Epithelial cell of proximal tubule (primary cell): Measurements from ENCODE around the gene TBC1D1. TPM values are rescaled to one million over a fixed set of nuclear protein-coding genes. Genes with fewer than 3 reads are reported as not detected.

Experiments
- DNase-seq: peaks from one replicate; pipeline ENCODE4 v3.0.0-alpha.2; 2011; ENCODE audit warnings: low read depth
- H3K4me3 ChIP-seq: 2 replicates; pipeline ENCODE4 v1.5.1; 2011; ENCODE audit warnings: low read depth, mild to moderate bottlenecking, low read length
- CTCF ChIP-seq: conservative IDR thresholded peaks from 2 replicates; pipeline ENCODE4 v1.5.1; 2012; ENCODE audit warnings: low read depth, mild to moderate bottlenecking, low read length
- total RNA-seq: library from RNA; depleted of rRNA; stranded (reverse); fragments of >200 nt; gene quantifications from 2 replicates; pipeline ENCODE4 v1.2.3, GENCODE V29; 2015

Gene TBC1D1
- total RNA-seq, 1 donor from 2014 or later = 157 TPM

- no peak overlapping the region for H3K4me3 ChIP-seq
- no peak for DNase-seq
- TF ChIP-seq CTCF = no peak
These were observed 120.8 kb downstream of the TBC1D1 start for GRCh38 chr4:38011511-38012162.

- H3K4me3 ChIP-seq = no peak overlapping the region
- TF ChIP-seq CTCF = no peak
- no peak for DNase-seq
These were observed 122.8 kb downstream of the TBC1D1 start for GRCh38 chr4:38013461-38014366.

- no peak for TF ChIP-seq CTCF
- no peak for DNase-seq
- H3K4me3 ChIP-seq = no peak overlapping the region
These were observed 123.6 kb downstream of the TBC1D1 start for GRCh38 chr4:38014421-38014852.

GRCh38 chr4:38015886-38016515 is 125.1 kb downstream of the TBC1D1 start:
- H3K4me3 ChIP-seq = no peak overlapping the region
- DNase-seq = no peak
- no peak for TF ChIP-seq CTCF

- no peak for TF ChIP-seq CTCF
- no peak overlapping the region for H3K4me3 ChIP-seq
- DNase-seq = no peak
These were observed 125.8 kb downstream of the TBC1D1 start for GRCh38 chr4:38016698-38017097.

GRCh38 chr4:38017609-38018008 is 126.7 kb downstream of the TBC1D1 start:
- no peak overlapping the region for H3K4me3 ChIP-seq
- DNase-seq = no peak
- TF ChIP-seq CTCF = no peak
